Measurements from ENCODE around the gene KIF26B.

- TF ChIP-seq EZH2phosphoT487 (IDR thresholded peaks at IDR 0.05; ENCODE audit: insufficient read depth, low read depth) = no peak
- TF ChIP-seq EZH2 (IDR thresholded peaks at IDR 0.05; ENCODE audit: insufficient read depth, poor library complexity, severe bottlenecking) = no peak
Measured at GRCh38 chr1:245614476-245614875, 459.7 kb downstream of the KIF26B start.

Measured in GM23248 (cell line).